Measurements from ENCODE around the gene ZC3H7A.

The ZC3H7A gene

DNA sequence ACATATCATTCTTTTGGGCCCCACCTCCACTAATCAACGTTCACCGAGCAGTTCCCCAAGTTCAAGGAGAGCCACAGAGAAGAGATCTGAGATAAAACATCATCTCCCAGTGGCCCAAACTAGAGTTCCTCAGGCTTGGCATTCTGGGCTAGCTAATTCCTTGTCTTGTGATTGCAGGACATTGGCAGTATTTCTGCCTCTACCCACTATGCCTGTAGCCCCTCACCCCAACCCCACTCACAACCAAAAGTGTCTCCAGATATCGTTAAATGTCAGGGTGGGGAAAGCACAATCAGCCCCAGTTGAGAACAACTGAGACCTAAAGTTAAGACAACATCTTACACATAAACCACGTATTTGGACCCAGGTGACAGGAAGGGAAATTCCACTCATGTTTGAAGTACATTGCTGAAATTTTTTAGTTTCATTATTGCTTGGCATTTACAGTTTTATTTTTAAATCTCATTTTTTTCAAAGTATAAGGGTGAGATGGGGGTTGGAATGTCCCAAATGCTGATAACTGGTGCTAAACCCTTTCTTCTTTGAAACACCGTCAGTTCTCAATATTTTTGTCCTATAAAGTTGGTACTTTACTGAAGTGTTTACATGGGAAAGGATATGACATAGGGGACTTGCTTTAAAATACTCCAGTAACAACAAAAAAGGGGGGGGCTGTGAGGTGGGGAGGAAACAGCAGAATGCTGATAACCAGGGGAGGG, 13.6 kb downstream of the ZC3H7A start:
- H3K9me3 Mint-ChIP-seq: no peaks in the 10 kb centered on the region

DNA sequence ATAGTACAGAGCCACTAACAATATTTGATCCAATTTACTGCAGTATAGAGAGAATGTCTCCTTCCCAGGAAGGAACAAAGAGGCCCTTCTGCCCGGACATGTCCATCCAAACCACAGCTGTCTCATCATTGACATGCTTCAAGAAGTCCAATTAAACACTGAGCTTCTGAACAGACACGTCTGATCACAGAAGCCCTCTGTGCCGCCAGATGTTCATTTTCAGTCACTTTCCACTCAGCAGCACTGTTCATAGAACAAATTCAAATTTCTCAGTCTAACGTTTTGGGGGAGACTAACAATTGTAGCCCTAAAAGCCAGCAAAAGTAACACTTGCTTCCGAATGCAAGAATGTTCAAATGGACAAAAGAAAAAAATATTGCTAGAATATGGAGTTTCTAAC, 15.3 kb downstream of the ZC3H7A start:
- Mint-ChIP-seq H3K27me3 (no peaks in the 10 kb centered on the region), H3K27ac (ENCODE audit: low read depth) (peak overlapping the region; percentile 97), H3K9me3 (no peaks in the 10 kb centered on the region), H3K4me3 (peak overlapping the region; percentile 32), H3K4me1 (peaks cover 35% of the 10 kb centered on the region), H3K36me3 (ENCODE audit: insufficient read depth) (peaks cover 30% of the 10 kb centered on the region)
- ATAC-seq (replicated peaks; ENCODE audit: extremely low read depth, poor library complexity, severe bottlenecking) (no peak), DNase-seq (ENCODE audit: low spot score in 2 of 2) (no peak)

More for the DNA sequence above, 13.6 kb downstream of the ZC3H7A start:
- peak; percentile 87 for ATAC-seq (replicated peaks; ENCODE audit: extremely low read depth, poor library complexity, severe bottlenecking)
- Mint-ChIP-seq H3K27ac (ENCODE audit: low read depth) (peak overlapping the region; percentile 97), H3K27me3 (no peaks in the 10 kb centered on the region), H3K4me3 (peak overlapping the region; percentile 83), H3K36me3 (ENCODE audit: insufficient read depth) (peaks cover 18% of the 10 kb centered on the region), H3K4me1 (peaks cover 50% of the 10 kb centered on the region)
- DNase-seq (ENCODE audit: low spot score in 2 of 2): peak in 1 of 2 donors; percentile 46

DNA sequence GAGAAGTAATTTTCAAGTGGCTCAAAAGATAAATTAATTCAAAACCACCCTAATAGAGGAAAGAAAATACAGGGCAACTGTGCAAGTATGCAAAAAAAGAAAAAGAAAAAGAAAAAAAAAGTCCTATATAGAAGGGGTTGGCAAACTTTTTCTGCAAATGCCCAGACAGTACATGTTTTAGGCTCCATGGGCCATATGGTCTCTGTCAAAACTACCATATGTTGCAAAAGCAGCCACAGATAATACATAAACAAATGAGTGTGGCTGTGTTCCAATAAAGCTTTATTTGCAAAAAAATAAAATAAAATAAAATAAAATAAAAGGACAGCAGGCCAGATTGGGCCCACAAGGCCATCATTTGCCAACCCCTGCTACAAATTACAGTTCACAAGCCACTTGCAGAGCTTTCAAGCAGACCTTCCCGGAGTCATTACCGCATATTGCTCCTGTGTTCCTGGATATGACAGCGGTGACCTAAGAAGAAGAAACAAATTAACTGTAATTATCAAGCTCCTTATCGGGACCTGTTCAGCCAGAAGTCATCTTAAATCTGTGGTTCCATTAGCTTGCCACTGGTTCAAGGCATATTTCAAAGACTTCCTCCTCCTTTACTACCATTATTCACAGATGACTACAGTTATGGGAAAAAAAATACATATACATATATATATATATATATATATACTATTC, 15.9 kb downstream of the ZC3H7A start:
- H3K9me3 Mint-ChIP-seq: no peaks in the 10 kb centered on the region
- H3K4me3 Mint-ChIP-seq: no peak overlapping the region
- ATAC-seq (replicated peaks; ENCODE audit: extremely low read depth, poor library complexity, severe bottlenecking) (no peak), DNase-seq (ENCODE audit: low spot score in 2 of 2) (no peak)
- H3K27me3 Mint-ChIP-seq: no peaks in the 10 kb centered on the region
- peaks cover 29% of the 10 kb centered on the region for H3K4me1 Mint-ChIP-seq
- peak overlapping the region; percentile 97 for H3K27ac Mint-ChIP-seq (ENCODE audit: low read depth)
- H3K36me3 Mint-ChIP-seq (ENCODE audit: insufficient read depth): peaks cover 35% of the 10 kb centered on the region

DNA sequence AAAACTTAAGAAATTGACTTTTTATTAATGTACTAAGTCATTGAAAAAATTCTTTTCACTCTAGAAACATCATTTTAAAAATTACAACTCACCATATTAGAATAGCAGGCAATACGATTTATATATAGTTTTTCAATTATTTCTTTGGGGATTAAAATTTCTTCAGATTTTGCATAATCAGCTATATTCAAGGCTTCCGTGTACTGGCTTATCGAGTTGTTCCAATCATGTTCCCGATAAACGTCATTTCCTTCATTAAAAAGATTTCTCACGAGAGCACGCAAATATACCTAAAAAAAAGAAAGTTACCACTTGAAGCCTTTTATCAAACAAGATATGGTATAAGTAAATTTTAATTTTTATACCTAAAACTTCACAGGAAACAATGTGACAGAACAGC, 18.0 kb downstream of the ZC3H7A start:
- H3K27ac Mint-ChIP-seq (ENCODE audit: low read depth): no peak overlapping the region
- peaks cover 22% of the 10 kb centered on the region for H3K4me1 Mint-ChIP-seq
- no peak for ATAC-seq (replicated peaks; ENCODE audit: extremely low read depth, poor library complexity, severe bottlenecking)
- H3K9me3 Mint-ChIP-seq: no peaks in the 10 kb centered on the region
- no peak for DNase-seq (ENCODE audit: low spot score in 2 of 2)
- H3K36me3 Mint-ChIP-seq (ENCODE audit: insufficient read depth): peaks cover 50% of the 10 kb centered on the region
- H3K4me3 Mint-ChIP-seq: no peak overlapping the region
- no peaks in the 10 kb centered on the region for H3K27me3 Mint-ChIP-seq

DNA sequence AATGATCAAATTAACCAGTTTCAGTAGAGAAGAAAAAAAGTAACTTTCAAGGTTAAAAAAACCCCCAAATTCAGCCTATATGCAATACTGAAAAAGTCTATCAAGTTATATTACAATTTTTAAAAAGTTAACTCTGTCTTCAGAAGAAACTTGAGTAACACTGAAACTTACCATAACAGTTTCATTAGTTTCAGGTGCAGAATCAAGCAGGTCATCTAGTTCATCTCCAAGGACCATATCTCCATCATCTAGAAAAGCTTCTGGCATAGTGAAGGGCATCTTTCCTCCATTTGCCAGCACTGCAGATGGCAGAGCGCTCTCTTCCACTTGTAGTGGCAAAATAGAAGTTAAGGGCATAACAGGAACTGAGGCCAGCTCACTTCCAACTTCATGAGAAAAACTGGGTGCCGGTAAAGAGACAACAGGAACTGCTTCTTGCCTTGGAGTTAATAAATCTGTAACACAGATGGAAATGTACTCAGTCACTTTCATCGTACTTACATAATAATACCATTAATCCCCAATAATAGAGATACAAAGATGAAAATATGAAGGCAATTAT, 22.9 kb downstream of the ZC3H7A start:
- Mint-ChIP-seq H3K9me3 (no peaks in the 10 kb centered on the region), H3K27me3 (no peaks in the 10 kb centered on the region), H3K36me3 (ENCODE audit: insufficient read depth) (peaks cover 65% of the 10 kb centered on the region), H3K27ac (ENCODE audit: low read depth) (peak overlapping the region; percentile 49), H3K4me3 (no peak overlapping the region), H3K4me1 (no peaks in the 10 kb centered on the region)
- DNase-seq (ENCODE audit: low spot score in 2 of 2): no peak
- no peak for ATAC-seq (replicated peaks; ENCODE audit: extremely low read depth, poor library complexity, severe bottlenecking)

DNA sequence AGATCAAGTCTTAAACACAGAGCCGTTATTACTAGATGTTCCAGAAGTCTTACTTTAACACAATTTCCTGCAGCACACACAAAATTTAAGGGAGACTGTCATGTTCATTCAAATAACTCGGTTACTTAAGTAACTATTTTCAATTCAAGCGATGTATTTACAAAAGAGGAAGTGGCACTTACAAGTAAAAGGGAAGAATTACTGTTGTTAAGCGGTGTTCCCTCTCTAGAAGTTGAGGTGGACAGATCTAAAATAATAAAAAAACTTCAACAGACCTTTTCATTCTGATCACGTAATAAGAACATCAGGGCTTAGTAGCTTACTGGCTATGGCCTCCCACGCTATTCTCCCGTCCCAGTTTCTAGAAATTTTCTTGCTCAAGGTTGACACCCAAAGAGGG, 28.2 kb downstream of the ZC3H7A start:
- Mint-ChIP-seq H3K27ac (ENCODE audit: low read depth) (peak overlapping the region; percentile 44), H3K4me1 (no peaks in the 10 kb centered on the region), H3K4me3 (no peak overlapping the region), H3K36me3 (ENCODE audit: insufficient read depth) (peaks cover 70% of the 10 kb centered on the region), H3K9me3 (no peaks in the 10 kb centered on the region), H3K27me3 (no peaks in the 10 kb centered on the region)
- ATAC-seq (replicated peaks; ENCODE audit: extremely low read depth, poor library complexity, severe bottlenecking): no peak
- DNase-seq (ENCODE audit: low spot score in 2 of 2): no peak

DNA sequence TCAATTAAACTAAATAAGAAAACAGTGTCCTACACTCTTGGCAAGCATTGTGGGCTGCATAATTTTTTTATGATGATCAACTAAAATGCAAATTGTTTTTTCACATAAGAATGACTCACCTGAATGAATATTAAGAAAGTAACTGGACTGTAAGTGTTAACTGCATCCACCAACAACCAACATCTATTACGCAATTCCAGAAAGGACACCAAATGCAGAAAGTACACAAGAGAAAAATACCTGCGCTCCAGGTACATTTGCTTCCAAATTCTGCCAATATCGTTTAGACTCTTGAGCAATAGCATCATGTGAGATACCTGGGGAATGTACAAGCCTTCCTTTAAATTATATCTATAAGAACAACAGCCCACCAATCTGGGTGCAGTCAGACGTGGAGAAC, 34.6 kb downstream of the ZC3H7A start:
- peak overlapping the region; percentile 35 for H3K27ac Mint-ChIP-seq (ENCODE audit: low read depth)
- DNase-seq (ENCODE audit: low spot score in 2 of 2) (no peak), ATAC-seq (replicated peaks; ENCODE audit: extremely low read depth, poor library complexity, severe bottlenecking) (no peak)
- no peaks in the 10 kb centered on the region for H3K4me1 Mint-ChIP-seq
- H3K27me3 Mint-ChIP-seq: no peaks in the 10 kb centered on the region
- no peak overlapping the region for H3K4me3 Mint-ChIP-seq
- H3K9me3 Mint-ChIP-seq: no peaks in the 10 kb centered on the region
- H3K36me3 Mint-ChIP-seq (ENCODE audit: insufficient read depth): peaks cover 75% of the 10 kb centered on the region

DNA sequence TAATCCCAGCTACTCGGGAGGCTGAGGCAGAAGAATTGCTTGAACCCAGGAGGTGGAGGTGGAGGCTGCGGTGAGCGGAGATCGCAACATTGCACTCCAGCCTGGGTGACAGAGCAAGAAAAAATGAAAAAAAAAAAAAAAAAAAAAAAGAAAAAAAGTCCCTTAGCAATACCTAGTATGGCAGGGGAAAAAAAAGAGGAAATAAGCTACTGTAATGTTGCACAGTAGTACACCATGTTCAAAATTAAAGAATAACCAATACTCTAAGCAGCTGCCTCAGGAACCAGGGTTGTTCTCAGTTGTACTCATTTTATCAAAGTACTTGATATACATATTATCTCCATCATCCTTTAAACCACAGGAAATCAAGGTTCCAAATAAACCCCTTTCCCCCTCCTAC, 37.1 kb downstream of the ZC3H7A start:
- Mint-ChIP-seq H3K4me3 (no peak overlapping the region), H3K27me3 (no peaks in the 10 kb centered on the region), H3K9me3 (no peaks in the 10 kb centered on the region), H3K4me1 (no peaks in the 10 kb centered on the region), H3K36me3 (ENCODE audit: insufficient read depth) (peaks cover 79% of the 10 kb centered on the region), H3K27ac (ENCODE audit: low read depth) (peak overlapping the region; percentile 11)
- no peak for ATAC-seq (replicated peaks; ENCODE audit: extremely low read depth, poor library complexity, severe bottlenecking)
- no peak for DNase-seq (ENCODE audit: low spot score in 2 of 2)

DNA sequence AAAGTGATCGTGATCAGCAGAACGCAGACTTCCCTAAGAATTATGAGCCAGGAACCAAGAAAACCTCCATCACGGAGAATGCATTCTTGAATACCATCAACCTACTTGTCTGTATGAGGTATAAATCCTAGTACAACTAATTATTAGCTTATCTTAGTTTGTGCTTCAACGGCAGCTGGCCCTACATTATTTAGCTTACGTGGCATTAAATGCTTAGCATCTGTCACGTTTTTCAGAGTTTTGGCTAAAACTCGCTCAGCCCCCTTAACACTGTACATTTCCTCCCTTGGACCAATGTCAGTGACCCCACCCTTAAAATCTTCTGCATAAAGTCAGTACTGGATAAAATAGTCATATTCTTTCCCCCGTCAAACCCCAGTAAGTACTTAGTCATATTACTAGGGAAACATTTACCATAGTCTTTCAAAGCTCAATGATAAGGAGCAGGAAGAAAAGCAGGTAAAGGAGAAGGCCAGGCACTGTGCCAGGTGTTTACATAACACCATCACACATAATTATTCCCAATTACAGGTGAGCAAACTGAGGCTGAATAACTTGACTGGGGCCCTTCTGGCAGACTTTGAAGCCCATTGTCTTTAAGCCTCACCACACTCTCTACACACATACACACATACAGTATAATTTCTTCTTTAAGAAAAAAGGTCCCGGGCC, 37.8 kb downstream of the ZC3H7A start:
- no peak for ATAC-seq (replicated peaks; ENCODE audit: extremely low read depth, poor library complexity, severe bottlenecking)
- no peak overlapping the region for H3K27ac Mint-ChIP-seq (ENCODE audit: low read depth)
- no peaks in the 10 kb centered on the region for H3K27me3 Mint-ChIP-seq
- DNase-seq (ENCODE audit: low spot score in 2 of 2): no peak
- H3K4me1 Mint-ChIP-seq: no peaks in the 10 kb centered on the region
- H3K36me3 Mint-ChIP-seq (ENCODE audit: insufficient read depth): peaks cover 79% of the 10 kb centered on the region
- no peaks in the 10 kb centered on the region for H3K9me3 Mint-ChIP-seq
- H3K4me3 Mint-ChIP-seq: no peak overlapping the region

DNA sequence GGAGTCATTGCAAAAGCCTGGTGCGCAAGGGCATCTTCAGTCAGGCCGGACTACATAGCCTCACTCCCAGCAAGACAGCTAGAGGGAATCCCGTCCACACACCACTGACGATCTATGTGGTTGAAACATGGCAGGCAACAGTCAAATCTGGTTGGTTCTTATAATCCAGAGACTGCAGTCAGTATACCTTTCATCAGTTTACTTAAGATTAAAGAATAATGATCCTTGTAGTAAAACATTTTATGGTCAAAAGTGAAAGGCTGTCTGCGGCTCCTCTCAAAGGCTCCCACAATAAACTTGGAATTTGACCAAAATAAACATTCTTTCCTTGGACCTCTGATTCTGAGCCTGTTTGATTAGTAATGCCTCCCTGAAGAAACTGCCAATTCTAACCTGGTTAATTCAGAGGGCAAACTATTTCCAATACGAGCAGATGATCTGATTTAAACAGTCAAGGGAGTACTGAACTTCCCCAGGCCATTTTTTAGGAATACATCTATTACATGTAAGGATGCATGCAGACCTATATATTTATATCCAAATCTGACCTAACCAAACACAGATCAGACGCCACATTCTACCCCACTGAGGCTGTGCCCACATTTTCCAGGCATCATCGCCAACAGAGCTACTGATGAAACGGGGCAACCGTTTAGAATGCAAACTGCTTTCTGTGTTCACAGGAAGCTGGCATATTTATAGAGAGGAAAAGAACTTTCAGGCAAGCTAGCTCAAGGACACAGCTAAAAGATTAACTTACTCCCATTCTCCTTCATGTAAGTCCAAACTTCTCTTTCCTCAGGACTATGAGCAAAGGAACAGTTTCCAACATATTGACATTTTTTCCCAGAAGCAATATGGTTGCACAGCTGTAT, 39.1 kb downstream of the ZC3H7A start:
- ATAC-seq (replicated peaks; ENCODE audit: extremely low read depth, poor library complexity, severe bottlenecking) (no peak), DNase-seq (ENCODE audit: low spot score in 2 of 2) (no peak)
- Mint-ChIP-seq H3K36me3 (ENCODE audit: insufficient read depth) (peaks cover 75% of the 10 kb centered on the region), H3K27ac (ENCODE audit: low read depth) (peak overlapping the region; percentile 8), H3K9me3 (no peaks in the 10 kb centered on the region), H3K4me3 (no peak overlapping the region), H3K4me1 (no peaks in the 10 kb centered on the region), H3K27me3 (no peaks in the 10 kb centered on the region)

DNA sequence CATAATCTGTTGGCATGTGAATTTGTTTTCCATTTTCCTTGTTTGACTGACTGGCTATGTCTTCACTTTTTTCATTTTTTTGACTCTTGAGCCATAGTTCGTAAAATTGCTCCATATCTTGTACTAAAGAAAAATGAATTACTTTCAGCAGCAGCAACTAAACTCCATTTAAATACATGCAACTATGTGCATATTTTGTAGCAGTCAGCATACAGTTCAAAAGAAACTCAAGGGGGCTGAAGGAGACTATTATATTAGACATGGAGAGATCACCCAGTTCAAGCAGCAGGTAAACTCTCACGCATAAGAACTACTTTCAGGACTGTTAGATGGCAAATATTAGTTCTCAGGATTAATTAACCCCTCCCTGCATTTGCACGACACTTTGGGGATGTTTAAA, 40.8 kb downstream of the ZC3H7A start:
- Mint-ChIP-seq H3K4me1 (no peaks in the 10 kb centered on the region), H3K27me3 (no peaks in the 10 kb centered on the region), H3K36me3 (ENCODE audit: insufficient read depth) (peaks cover 73% of the 10 kb centered on the region), H3K27ac (ENCODE audit: low read depth) (no peak overlapping the region), H3K9me3 (no peaks in the 10 kb centered on the region), H3K4me3 (no peak overlapping the region)
- no peak for ATAC-seq (replicated peaks; ENCODE audit: extremely low read depth, poor library complexity, severe bottlenecking)
- DNase-seq (ENCODE audit: low spot score in 2 of 2): no peak

All from central memory CD8-positive, alpha-beta T cell (primary cell).